Glutamatergic neuron (in vitro differentiated cells): Measurements from ENCODE around the gene MYO5B. TPM values are rescaled to one million over a fixed set of nuclear protein-coding genes. Genes with fewer than 3 reads are reported as not detected.

Experiments used
- DNase-seq: peaks from one replicate; pipeline ENCODE4 v3.0.0; 2022
- H3K27ac Mint-ChIP-seq: one replicate; pipeline ENCODE4 v1.8.0; 2020; ENCODE audit warnings: mild to moderate bottlenecking, mixed read lengths, inconsistent platforms; ENCODE audit not compliant: unreplicated experiment
- H3K27me3 Mint-ChIP-seq: one replicate; pipeline ENCODE4 v1.8.0; 2020; ENCODE audit warnings: mild to moderate bottlenecking, moderate library complexity, mixed read lengths, inconsistent platforms; ENCODE audit not compliant: unreplicated experiment
- H3K36me3 Mint-ChIP-seq: one replicate; pipeline ENCODE4 v1.8.0; 2020; ENCODE audit warnings: mild to moderate bottlenecking, mixed read lengths, inconsistent platforms; ENCODE audit not compliant: unreplicated experiment
- H3K4me1 Mint-ChIP-seq: one replicate; pipeline ENCODE4 v1.8.0; 2020; ENCODE audit warnings: mild to moderate bottlenecking, low read depth, mixed read lengths, inconsistent platforms; ENCODE audit not compliant: unreplicated experiment
- H3K4me3 Mint-ChIP-seq: one replicate; pipeline ENCODE4 v1.8.0; 2020; ENCODE audit warnings: mild to moderate bottlenecking, mixed read lengths, inconsistent platforms; ENCODE audit not compliant: unreplicated experiment
- H3K9me3 Mint-ChIP-seq: one replicate; pipeline ENCODE4 v1.8.0; 2020; ENCODE audit warnings: mild to moderate bottlenecking, moderate library complexity, mixed read lengths, inconsistent platforms; ENCODE audit not compliant: unreplicated experiment
- CTCF ChIP-seq: fragments of 200-600 bp; sonication (generic); IDR thresholded peaks from one replicate; pipeline ENCODE4 v1.5.0; 2021; ENCODE audit not compliant: partially characterized antibody, unreplicated experiment
- total RNA-seq: library from RNA; stranded (reverse); fragmentation: NEBNext Ultra II Directional; extraction: Animal tissue kit (Norgen Biotek cat#: 25700); gene quantifications from one replicate; pipeline ENCODE4 v1.2.1, GENCODE V29; 2021; ENCODE audit not compliant: unreplicated experiment

Gene MYO5B
- total RNA-seq, 1 donor from 2014 or later, result 2.7 TPM

GRCh38 chr18:49931179-49931578 is 263.8 kb downstream of the MYO5B start:
- Mint-ChIP-seq H3K9me3 (peaks cover 2% of the 10 kb centered on the region), H3K4me3 (no peak overlapping the region), H3K4me1 (peaks cover 39% of the 10 kb centered on the region), H3K27me3 (peaks cover 11% of the 10 kb centered on the region), H3K36me3 (peaks cover 5% of the 10 kb centered on the region), H3K27ac (no peak overlapping the region)
- TF ChIP-seq CTCF, result no peak
- no peak for DNase-seq

- peaks cover 7% of the 10 kb centered on the region for H3K4me1 Mint-ChIP-seq
- no peak overlapping the region for H3K27ac Mint-ChIP-seq
- H3K36me3 Mint-ChIP-seq, result peaks cover 7% of the 10 kb centered on the region
- peaks cover 9% of the 10 kb centered on the region for H3K27me3 Mint-ChIP-seq
- TF ChIP-seq CTCF, result no peak
- DNase-seq, result no peak
- no peak overlapping the region for H3K4me3 Mint-ChIP-seq
- no peaks in the 10 kb centered on the region for H3K9me3 Mint-ChIP-seq
Measured at GRCh38 chr18:49926106-49926745, 268.7 kb downstream of the MYO5B start.

GRCh38 chr18:49924293-49924983 is 270.5 kb downstream of the MYO5B start:
- peaks cover 5% of the 10 kb centered on the region for H3K27me3 Mint-ChIP-seq
- DNase-seq, result no peak
- peaks cover 7% of the 10 kb centered on the region for H3K36me3 Mint-ChIP-seq
- H3K4me3 Mint-ChIP-seq, result no peak overlapping the region
- no peak overlapping the region for H3K27ac Mint-ChIP-seq
- H3K4me1 Mint-ChIP-seq, result peaks cover 10% of the 10 kb centered on the region
- TF ChIP-seq CTCF, result no peak
- peaks cover under 1% of the 10 kb centered on the region for H3K9me3 Mint-ChIP-seq

GRCh38 chr18:49922228-49922627 is 272.7 kb downstream of the MYO5B start:
- DNase-seq, result no peak
- Mint-ChIP-seq H3K4me3 (no peak overlapping the region), H3K9me3 (peaks cover 2% of the 10 kb centered on the region), H3K4me1 (peaks cover 19% of the 10 kb centered on the region), H3K36me3 (peaks cover 7% of the 10 kb centered on the region), H3K27ac (no peak overlapping the region), H3K27me3 (peaks cover 3% of the 10 kb centered on the region)
- TF ChIP-seq CTCF, result no peak

- Mint-ChIP-seq H3K9me3 (peaks cover 2% of the 10 kb centered on the region), H3K27me3 (peaks cover 3% of the 10 kb centered on the region), H3K4me3 (no peak overlapping the region), H3K4me1 (peaks cover 18% of the 10 kb centered on the region), H3K27ac (no peak overlapping the region), H3K36me3 (peaks cover 5% of the 10 kb centered on the region)
- no peak for DNase-seq
- no peak for TF ChIP-seq CTCF
Measured at GRCh38 chr18:49921318-49921985, 273.5 kb downstream of the MYO5B start.
